ENCODE results near the gene NKAPD1.
"Not testable (repeated sequence)": the region's sequence is repeated elsewhere in the genome, so short reads cannot be mapped to it uniquely, and the experiment has no call there.

The NKAPD1 gene

DNA sequence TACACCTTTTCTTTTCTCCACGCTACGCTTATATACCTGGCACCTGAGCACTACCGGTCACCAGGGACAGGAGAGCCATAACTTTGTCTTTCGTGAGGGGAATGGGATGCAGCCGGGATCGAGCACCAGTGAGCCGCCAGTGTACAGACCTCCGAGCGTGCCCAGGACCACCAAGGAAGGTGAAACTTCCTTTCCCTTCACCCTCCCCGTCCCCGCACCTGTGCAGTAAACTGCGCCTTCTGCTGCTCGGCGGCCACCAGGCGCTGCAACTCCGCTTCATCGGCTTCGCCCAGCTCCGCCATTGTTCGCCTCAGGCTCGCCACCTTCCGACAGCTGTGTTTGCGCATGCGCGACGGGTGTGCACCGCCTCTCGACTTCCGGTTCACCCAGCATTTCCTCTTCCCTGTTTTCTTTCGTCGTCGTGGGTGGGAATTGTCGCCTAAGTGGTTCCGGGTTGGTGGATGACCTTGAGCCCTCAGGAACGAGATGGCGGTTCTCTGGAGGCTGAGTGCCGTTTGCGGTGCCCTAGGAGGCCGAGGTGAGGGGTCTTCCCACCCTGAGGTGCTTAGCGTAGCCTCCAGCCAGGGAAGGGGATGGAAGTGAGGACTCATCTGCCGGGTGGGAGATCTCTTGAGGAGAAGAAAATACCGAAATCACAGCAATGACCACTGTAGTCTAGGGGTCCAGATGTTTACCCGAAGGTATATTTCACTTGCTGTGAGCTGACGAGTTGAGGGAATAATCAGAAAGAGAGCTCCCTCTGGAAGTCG, 12.5 kb downstream of the NKAPD1 start, which contains the start of the genes SDHD and TIMM8B:
TSS of gene SDHD (plus strand) at position 452 of the 770 bp plus-strand sequence. CDS start at position 487, 35 bp downstream.
TSS of gene TIMM8B (minus strand) at position 335 of the 770 bp plus-strand sequence. CDS start at position 302, 33 bp downstream.
- DNase-seq = peak; percentile 94

- no peak for DNase-seq
These were observed 13.1 kb downstream of the NKAPD1 start for GRCh38 chr11:112087212-112087611.

GRCh38 chr11:112095302-112095701, 21.2 kb downstream of the NKAPD1 start:
- not testable (repeated sequence) for DNase-seq

- DNase-seq = no peak
These were observed 22.1 kb downstream of the NKAPD1 start for GRCh38 chr11:112096194-112096593.

- DNase-seq = no peak
These were observed 23.8 kb downstream of the NKAPD1 start for GRCh38 chr11:112097734-112098528.

DNA sequence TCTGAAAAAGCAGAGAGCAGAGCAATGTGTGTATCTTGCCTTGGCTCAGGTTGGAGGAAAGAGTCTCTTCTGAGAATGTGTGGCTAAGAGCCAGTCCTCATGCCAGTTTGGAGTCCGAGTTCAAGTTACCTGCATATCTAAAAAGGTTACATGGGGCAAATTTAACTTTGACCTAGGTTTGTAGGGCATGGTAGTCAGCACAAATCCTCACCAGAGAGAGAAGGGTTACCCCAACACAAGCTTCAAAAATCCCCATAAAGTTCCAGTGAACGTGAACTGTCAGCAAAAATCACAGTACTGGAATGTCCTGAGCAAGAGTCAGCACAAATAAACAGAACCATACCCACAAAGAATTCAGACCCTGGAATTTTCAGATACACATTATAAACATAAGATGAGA, 26.4 kb downstream of the NKAPD1 start:
- DNase-seq = no peak

DNA sequence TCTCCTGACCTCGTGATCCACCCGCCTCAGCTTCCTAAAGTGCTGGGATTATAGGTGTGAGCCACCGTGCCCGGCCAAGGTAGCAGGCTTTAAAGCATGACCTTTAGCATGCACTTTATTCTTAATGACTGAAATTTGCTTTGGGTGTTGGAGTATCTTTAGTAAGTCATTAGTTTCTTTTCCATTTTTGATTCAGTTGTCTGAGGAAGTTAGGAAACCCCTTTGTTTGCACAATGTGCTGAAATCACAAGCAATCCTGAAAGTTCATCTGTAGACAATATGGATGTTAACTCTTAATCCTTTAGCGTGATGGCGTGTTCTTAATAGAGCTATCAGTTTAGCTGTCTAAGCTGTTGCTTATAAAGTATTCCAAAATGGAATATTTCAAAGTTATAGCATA, 29.3 kb downstream of the NKAPD1 start:
- DNase-seq = no peak

GRCh38 chr11:112106070-112106469, 32.0 kb downstream of the NKAPD1 start:
- DNase-seq = no peak

- DNase-seq = peak; percentile 65
These were observed 39.7 kb downstream of the NKAPD1 start for GRCh38 chr11:112113539-112114457.

DNA sequence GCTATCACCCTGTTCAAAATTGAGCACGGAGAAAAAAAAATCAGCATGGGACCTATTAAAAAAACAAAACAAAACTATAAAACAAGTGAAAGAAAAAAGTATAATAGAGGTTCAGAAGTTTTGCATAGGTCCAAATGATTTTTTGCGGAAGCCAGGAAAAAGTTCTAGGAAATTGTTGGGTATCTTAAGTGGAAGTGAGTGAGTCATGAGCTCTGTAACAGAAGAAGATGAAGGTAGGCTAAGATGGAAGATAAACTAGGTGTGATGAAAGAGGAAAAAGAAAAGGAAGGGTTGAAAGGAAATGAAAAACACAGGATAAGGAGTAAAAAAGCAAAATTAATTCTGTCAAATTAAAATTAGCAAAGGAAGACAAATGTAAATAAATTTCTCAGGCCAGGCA, 40.4 kb downstream of the NKAPD1 start:
- DNase-seq = no peak

GRCh38 chr11:112115386-112115785, 41.3 kb downstream of the NKAPD1 start:
- no peak for DNase-seq

DNA sequence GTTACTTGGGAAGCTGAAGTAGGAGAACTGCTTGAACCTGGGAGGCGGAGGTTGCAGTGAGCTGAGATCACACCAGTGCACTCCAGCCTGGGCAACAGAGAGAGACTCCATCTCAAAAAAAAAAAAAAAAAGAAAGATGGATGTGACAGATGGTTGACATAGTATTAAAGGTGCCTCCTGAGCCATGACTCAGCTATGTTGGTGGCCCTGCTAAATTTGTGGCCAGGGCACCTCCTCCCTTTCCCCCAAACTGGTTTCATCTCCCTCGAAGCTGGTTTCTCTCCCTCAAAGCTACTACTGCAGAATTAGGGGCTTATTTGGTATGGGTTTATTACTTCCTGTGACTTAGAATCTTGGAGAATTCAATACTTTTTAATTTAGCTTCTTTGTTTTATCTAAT, 44.1 kb downstream of the NKAPD1 start:
- DNase-seq = no peak

DNA sequence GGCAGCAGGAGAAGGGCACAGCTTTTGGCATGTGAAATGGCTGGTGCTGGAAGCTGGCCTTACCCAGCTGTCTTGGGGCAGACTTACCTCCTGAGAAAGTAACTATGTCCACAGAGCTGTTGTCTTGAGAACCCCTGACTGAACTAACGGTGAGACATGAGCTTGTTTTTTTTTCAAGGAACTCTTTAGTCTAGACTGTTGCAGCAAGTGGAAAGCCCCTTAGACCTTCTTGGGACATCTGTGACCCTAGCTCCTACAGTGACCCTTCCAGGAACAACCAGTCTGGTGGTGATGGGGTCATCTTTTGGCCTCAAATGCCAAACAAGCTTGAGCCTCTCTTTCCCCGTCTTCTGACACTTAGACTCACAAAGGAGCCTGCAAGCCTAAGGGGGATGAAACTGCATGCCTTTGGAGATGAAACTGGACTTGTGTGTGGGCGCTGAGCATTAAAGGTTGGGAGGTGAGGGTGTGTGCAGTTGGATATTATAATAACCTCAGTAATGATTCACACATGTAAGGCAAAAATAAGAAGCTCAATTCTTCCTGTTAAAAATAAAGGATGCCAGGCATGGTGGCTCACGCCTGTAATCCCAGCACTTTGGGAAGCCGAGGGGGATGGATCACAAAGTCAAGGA, 48.0 kb downstream of the NKAPD1 start:
- DNase-seq = no peak

- DNase-seq = no peak
These were observed 49.0 kb downstream of the NKAPD1 start for GRCh38 chr11:112123129-112123528.

DNA sequence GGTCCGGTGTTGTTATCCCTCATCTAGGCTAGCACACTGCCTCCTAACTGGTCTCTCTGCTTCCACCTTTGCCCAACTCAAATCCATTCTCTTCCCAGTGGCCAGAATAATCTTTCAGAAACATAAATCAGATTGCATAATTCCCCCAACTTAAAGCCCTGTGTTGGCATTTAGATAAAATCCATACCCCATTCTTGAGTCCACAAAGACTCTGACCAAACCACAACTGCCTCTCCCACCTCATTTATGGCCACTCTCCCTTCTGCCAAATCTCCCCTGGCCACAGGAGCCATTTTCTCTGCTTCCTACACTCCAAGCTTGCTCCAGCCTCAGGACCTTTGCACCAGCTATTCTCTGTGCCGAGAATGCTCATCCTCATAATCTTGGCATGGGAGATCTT, 53.0 kb downstream of the NKAPD1 start:
- DNase-seq = no peak

- peak; percentile 98 for DNase-seq
These were observed 54.5 kb downstream of the NKAPD1 start for GRCh38 chr11:112128483-112129121.

DNA sequence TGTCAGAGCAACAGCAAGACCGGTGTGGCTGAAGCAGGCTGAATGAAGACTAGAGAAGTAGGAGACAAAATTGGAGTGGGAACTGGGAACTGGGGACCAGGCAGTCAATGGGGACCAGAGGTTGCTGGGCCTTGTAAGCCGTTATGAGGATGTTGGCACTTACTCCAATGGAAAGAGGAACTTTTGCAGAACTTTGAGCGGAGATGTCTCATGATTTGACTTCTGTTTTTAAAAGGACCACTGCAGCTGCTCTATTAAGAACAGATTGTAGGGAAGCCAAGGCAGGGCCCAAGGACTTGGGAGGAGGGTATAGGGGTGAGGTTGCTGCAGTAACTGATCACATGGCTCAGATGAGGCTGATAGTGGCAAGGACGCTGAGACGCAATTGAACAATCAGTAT, 55.6 kb downstream of the NKAPD1 start:
- no peak for DNase-seq

GRCh38 chr11:112132737-112133136, 58.6 kb downstream of the NKAPD1 start:
- DNase-seq = no peak

GRCh38 chr11:112134473-112134872, 60.4 kb downstream of the NKAPD1 start:
- no peak for DNase-seq
